22Rv1 (cell line): ENCODE measurements around the gene APBB2.

ENCODE experiments used
- CTCF ChIP-seq: fragments of 450-650 bp; IDR thresholded peaks from 2 replicates; pipeline ENCODE4 v1.5.1; 2017; ENCODE audit warnings: mild to moderate bottlenecking
- ZFX ChIP-seq: fragments of 450-650 bp; IDR thresholded peaks from 2 replicates; pipeline ENCODE4 v1.6.1; 2017; ENCODE audit warnings: antibody characterized with exemption, borderline replicate concordance

- TF ChIP-seq CTCF (no peak), ZFX (no peak)
These were observed 199.2 kb downstream of the APBB2 start for GRCh38 chr4:41015016-41015675.
